Stimulated activated CD8-positive, alpha-beta memory T cell treated with anti-CD3 and anti-CD28 coated beads, Interleukin-2, amount 100 ng/mL, for 1 hour (primary cell): Measurements from ENCODE around the gene CMIP.

Source experiments
- DNase-seq, 2 donors: peaks; one replicate each; pipeline ENCODE4 v3.0.0-alpha.2; 2020; ENCODE audit warnings: low read depth in 2 of 2

CMIP gene

GRCh38 chr16:81535679-81536360 lies 91.2 kb downstream of the CMIP start:
- DNase-seq: no peak

- no peak for DNase-seq
Measured at GRCh38 chr16:81536648-81537047, 92.0 kb downstream of the CMIP start.

- DNase-seq: no peak
Measured at GRCh38 chr16:81537721-81538561, 93.3 kb downstream of the CMIP start.

GRCh38 chr16:81539009-81539758 lies 94.6 kb downstream of the CMIP start:
- DNase-seq: no peak

GRCh38 chr16:81539759-81540472 lies 95.3 kb downstream of the CMIP start:
- DNase-seq: no peak

- DNase-seq: no peak
Measured at GRCh38 chr16:81541314-81541713, 96.7 kb downstream of the CMIP start.

- DNase-seq: no peak
Measured at GRCh38 chr16:81542609-81543570, 98.3 kb downstream of the CMIP start.

- no peak for DNase-seq
Measured at GRCh38 chr16:81543571-81543970, 99.0 kb downstream of the CMIP start.

GRCh38 chr16:81544261-81544660 lies 99.7 kb downstream of the CMIP start:
- no peak for DNase-seq

GRCh38 chr16:81544700-81545271 lies 100.2 kb downstream of the CMIP start:
- DNase-seq: no peak

GRCh38 chr16:81545470-81546250 lies 101.1 kb downstream of the CMIP start:
- DNase-seq: no peak

GRCh38 chr16:81546781-81547180 lies 102.2 kb downstream of the CMIP start:
- DNase-seq: no peak

- no peak for DNase-seq
Measured at GRCh38 chr16:81547194-81547938, 102.8 kb downstream of the CMIP start.

GRCh38 chr16:81547939-81548216 lies 103.3 kb downstream of the CMIP start:
- no peak for DNase-seq

GRCh38 chr16:81548551-81548875 lies 103.9 kb downstream of the CMIP start:
- no peak for DNase-seq

- DNase-seq: no peak
Measured at GRCh38 chr16:81548876-81549546, 104.4 kb downstream of the CMIP start.

GRCh38 chr16:81549547-81550431 lies 105.2 kb downstream of the CMIP start:
- no peak for DNase-seq

- DNase-seq: no peak
Measured at GRCh38 chr16:81550432-81550808, 105.8 kb downstream of the CMIP start.
